ENCODE measurements around the gene P2RY2.

The P2RY2 gene

DNA sequence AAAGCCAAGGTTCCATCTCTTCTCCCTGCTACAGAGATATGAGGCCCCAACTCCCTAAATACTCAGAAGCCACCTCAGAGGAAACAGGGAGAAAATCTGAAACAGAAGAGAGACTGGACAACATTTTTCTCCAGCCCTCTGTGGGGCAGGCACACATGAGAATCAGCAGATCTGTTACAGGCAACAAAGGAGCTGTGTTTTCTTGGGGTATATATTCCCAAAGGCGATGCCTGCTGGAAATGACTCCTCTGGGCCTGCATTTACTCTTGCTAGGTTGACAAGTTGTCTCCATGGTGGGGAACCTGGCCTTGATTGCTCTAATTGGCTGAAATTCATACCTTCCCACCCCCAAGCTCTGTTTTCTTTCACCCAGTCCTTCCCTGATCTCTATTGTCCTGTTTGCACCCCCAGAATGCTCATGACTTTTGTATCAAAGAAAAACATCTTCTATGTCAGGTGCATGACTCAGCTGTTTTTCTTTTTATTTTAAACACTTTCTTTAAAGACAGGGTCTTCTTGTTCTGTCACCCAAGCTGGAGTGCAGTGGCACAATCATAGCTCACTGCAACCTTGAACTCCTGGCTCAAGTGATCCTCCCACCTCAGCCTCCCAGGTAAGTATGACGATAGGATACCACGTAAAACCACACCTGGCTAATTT, 30.6 kb downstream of the P2RY2 start:
- Mint-ChIP-seq H3K4me1 (no peaks in the 10 kb centered on the region), H3K36me3 (ENCODE audit: low read depth) (no peaks in the 10 kb centered on the region), H3K27ac (no peak overlapping the region), H3K4me3 (no peak overlapping the region), H3K27me3 (ENCODE audit: low read depth) (peaks cover 8% of the 10 kb centered on the region), H3K9me3 (no peaks in the 10 kb centered on the region)
- TF ChIP-seq, protein P1, sequence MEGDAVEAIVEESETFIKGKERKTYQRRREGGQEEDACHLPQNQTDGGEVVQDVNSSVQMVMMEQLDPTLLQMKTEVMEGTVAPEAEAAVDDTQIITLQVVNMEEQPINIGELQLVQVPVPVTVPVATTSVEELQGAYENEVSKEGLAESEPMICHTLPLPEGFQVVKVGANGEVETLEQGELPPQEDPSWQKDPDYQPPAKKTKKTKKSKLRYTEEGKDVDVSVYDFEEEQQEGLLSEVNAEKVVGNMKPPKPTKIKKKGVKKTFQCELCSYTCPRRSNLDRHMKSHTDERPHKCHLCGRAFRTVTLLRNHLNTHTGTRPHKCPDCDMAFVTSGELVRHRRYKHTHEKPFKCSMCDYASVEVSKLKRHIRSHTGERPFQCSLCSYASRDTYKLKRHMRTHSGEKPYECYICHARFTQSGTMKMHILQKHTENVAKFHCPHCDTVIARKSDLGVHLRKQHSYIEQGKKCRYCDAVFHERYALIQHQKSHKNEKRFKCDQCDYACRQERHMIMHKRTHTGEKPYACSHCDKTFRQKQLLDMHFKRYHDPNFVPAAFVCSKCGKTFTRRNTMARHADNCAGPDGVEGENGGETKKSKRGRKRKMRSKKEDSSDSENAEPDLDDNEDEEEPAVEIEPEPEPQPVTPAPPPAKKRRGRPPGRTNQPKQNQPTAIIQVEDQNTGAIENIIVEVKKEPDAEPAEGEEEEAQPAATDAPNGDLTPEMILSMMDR (IDR thresholded peaks at IDR 0.05; ENCODE audit: unreplicated experiment in 3 of 3): no peak

GRCh38 chr11:73249304-73249703, 31.2 kb downstream of the P2RY2 start:
- H3K4me3 Mint-ChIP-seq: no peak overlapping the region
- TF ChIP-seq, protein P1 (IDR thresholded peaks at IDR 0.05; ENCODE audit: unreplicated experiment in 3 of 3): no peak
- H3K27me3 Mint-ChIP-seq (ENCODE audit: low read depth): peaks cover 8% of the 10 kb centered on the region
- no peaks in the 10 kb centered on the region for H3K36me3 Mint-ChIP-seq (ENCODE audit: low read depth)
- no peaks in the 10 kb centered on the region for H3K9me3 Mint-ChIP-seq
- no peak overlapping the region for H3K27ac Mint-ChIP-seq
- H3K4me1 Mint-ChIP-seq: no peaks in the 10 kb centered on the region

DNA sequence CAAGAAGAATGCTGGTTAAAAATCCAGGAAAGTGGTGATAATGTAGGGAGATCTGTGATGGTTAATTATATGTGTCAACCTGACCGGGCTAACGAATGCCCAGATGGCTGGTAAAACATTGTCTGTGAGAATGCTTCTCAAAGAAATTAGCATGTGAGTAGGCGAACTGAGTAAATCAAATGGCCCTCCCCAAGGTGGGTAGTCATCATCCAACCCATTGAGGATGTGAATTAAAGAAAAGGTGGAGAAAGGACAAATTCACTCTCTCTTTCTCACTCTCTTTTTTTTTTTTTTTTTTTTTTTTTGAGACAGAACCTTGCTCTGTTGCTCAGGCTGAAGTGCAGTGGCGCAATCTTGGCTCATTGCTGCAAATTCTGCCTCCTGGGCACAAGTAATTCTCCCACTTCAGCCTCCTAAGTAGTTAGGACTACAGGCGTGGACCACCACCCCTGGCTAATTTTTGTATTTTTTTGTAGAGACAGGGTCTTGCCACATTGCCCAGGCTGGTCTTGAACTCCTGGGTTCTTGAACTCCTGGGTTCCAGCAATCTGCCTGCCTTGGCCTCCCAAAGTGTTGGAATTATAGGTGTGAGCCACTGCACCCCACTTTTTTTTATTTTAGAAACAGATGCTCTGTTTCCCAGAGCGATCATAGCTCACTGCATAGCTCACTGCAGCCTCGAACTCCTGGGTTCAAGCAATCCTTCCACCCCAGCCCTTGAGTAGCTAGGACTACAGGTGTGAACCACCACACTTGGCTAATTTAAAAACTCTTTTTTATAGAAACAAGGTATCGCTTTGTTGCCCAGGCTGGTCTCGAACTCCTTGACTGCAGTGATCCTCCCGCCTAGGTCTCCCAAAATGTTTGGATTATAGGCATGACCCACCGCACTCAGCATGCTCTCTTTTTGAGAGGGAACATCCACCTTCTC, 32.0 kb downstream of the P2RY2 start:
- Mint-ChIP-seq H3K27ac (no peak overlapping the region), H3K9me3 (no peaks in the 10 kb centered on the region), H3K36me3 (ENCODE audit: low read depth) (no peaks in the 10 kb centered on the region), H3K4me1 (no peaks in the 10 kb centered on the region), H3K4me3 (no peak overlapping the region), H3K27me3 (ENCODE audit: low read depth) (peaks cover 4% of the 10 kb centered on the region)
- TF ChIP-seq, protein P1 (IDR thresholded peaks at IDR 0.05; ENCODE audit: unreplicated experiment in 3 of 3): no peak

- peaks cover 7% of the 10 kb centered on the region for H3K4me1 Mint-ChIP-seq
- no peaks in the 10 kb centered on the region for H3K9me3 Mint-ChIP-seq
- H3K36me3 Mint-ChIP-seq (ENCODE audit: low read depth): no peaks in the 10 kb centered on the region
- H3K27me3 Mint-ChIP-seq (ENCODE audit: low read depth): no peaks in the 10 kb centered on the region
- no peak overlapping the region for H3K27ac Mint-ChIP-seq
- no peak overlapping the region for H3K4me3 Mint-ChIP-seq
- TF ChIP-seq, protein P1 (IDR thresholded peaks at IDR 0.05; ENCODE audit: unreplicated experiment in 3 of 3): no peak
Observed at GRCh38 chr11:73252577-73253191, 34.6 kb downstream of the P2RY2 start.

DNA sequence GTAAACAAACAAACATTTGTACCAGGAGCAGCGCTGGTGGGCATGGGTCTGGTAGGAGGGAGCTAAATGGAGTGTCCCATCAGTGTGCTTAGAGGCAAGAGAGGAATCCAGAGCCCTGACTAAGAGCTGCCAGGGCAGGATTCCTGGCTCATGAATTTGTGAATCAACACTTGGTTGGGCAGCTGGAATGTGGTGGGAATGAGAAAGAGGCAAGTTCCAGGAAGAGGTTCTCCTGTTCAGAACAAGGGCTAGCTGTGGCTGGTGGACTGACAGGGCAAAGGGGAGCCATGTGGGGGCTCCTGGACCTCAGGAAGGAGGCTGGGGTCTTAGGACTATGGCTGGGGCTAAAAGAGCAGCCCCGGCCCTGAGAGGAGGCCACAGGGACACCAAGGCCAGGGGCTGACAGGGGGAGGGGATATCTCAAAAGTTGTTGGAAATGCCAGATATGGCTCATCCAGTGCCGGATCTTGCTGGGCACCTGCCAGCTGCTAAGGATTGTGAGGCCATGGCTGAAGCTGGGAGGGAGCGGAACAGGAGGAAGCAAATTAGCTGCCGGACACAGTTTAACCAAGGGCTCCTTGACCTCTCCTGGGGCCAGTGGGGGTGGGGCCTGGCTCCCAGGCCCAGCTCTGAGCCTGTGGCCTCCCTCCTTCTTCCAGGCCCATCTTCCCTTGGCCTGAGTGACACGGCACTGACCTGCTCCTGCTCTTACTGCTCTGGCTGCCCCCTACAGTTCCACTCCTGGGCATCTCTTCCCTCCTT, 39.4 kb downstream of the P2RY2 start:
- H3K4me1 Mint-ChIP-seq: peaks cover 16% of the 10 kb centered on the region
- H3K27ac Mint-ChIP-seq: peak overlapping the region; percentile 94 to 98 (median 97)
- no peak overlapping the region for H3K4me3 Mint-ChIP-seq
- peaks cover 3% of the 10 kb centered on the region for H3K9me3 Mint-ChIP-seq
- no peaks in the 10 kb centered on the region for H3K27me3 Mint-ChIP-seq (ENCODE audit: low read depth)
- TF ChIP-seq, protein P1 (IDR thresholded peaks at IDR 0.05; ENCODE audit: unreplicated experiment in 3 of 3): no peak
- no peaks in the 10 kb centered on the region for H3K36me3 Mint-ChIP-seq (ENCODE audit: low read depth)

Measured in nephron (organoid).